ENCODE results near the gene KLHL5. TPM values are rescaled to one million over a fixed set of nuclear protein-coding genes. Genes with fewer than 3 reads are reported as not detected.

KLHL5 gene
- total RNA-seq, 1 donor from 2014 or later, result 121 TPM

- no peak overlapping the region for H3K4me3 ChIP-seq (ENCODE audit: low read depth, low read length)
- no peak for TF ChIP-seq CTCF (IDR thresholded peaks at IDR 0.05; ENCODE audit: insufficient read depth, low read length, severe bottlenecking)
- FAIRE-seq (no peak), DNase-seq (ENCODE audit: low read depth) (no peak)
- no peaks in the 10 kb centered on the region for H3K27me3 ChIP-seq (ENCODE audit: control insufficient read depth, insufficient read depth, low read length)
- no peaks in the 10 kb centered on the region for H3K36me3 ChIP-seq (ENCODE audit: control insufficient read depth, insufficient read depth, low read length)
Measured at GRCh38 chr4:39042366-39042765, 19.7 kb upstream of the KLHL5 start.

GRCh38 chr4:39043058-39043860 lies 18.8 kb upstream of the KLHL5 start:
- no peaks in the 10 kb centered on the region for H3K36me3 ChIP-seq (ENCODE audit: control insufficient read depth, insufficient read depth, low read length)
- no peak for FAIRE-seq
- no peak for TF ChIP-seq CTCF (IDR thresholded peaks at IDR 0.05; ENCODE audit: insufficient read depth, low read length, severe bottlenecking)
- peak; percentile 71 for DNase-seq (ENCODE audit: low read depth)
- no peak overlapping the region for H3K4me3 ChIP-seq (ENCODE audit: low read depth, low read length)
- H3K27me3 ChIP-seq (ENCODE audit: control insufficient read depth, insufficient read depth, low read length), result no peaks in the 10 kb centered on the region

- DNase-seq (ENCODE audit: low read depth), result peak; percentile 52
- TF ChIP-seq CTCF (IDR thresholded peaks at IDR 0.05; ENCODE audit: insufficient read depth, low read length, severe bottlenecking), result no peak
- peak overlapping the region; percentile 60 for H3K4me3 ChIP-seq (ENCODE audit: low read depth, low read length)
- no peaks in the 10 kb centered on the region for H3K36me3 ChIP-seq (ENCODE audit: control insufficient read depth, insufficient read depth, low read length)
- no peaks in the 10 kb centered on the region for H3K27me3 ChIP-seq (ENCODE audit: control insufficient read depth, insufficient read depth, low read length)
- no peak for FAIRE-seq
Measured at GRCh38 chr4:39043861-39044363, 18.1 kb upstream of the KLHL5 start.

GRCh38 chr4:39044364-39044955 lies 17.6 kb upstream of the KLHL5 start:
- FAIRE-seq, result no peak
- TF ChIP-seq CTCF (IDR thresholded peaks at IDR 0.05; ENCODE audit: insufficient read depth, low read length, severe bottlenecking), result peak; percentile 22
- no peaks in the 10 kb centered on the region for H3K36me3 ChIP-seq (ENCODE audit: control insufficient read depth, insufficient read depth, low read length)
- H3K4me3 ChIP-seq (ENCODE audit: low read depth, low read length), result peak overlapping the region; percentile 60
- DNase-seq (ENCODE audit: low read depth), result peak; percentile 89
- H3K27me3 ChIP-seq (ENCODE audit: control insufficient read depth, insufficient read depth, low read length), result no peaks in the 10 kb centered on the region

GRCh38 chr4:39044956-39045826 lies 16.8 kb upstream of the KLHL5 start:
- no peaks in the 10 kb centered on the region for H3K36me3 ChIP-seq (ENCODE audit: control insufficient read depth, insufficient read depth, low read length)
- no peak for DNase-seq (ENCODE audit: low read depth)
- peak overlapping the region; percentile 60 for H3K4me3 ChIP-seq (ENCODE audit: low read depth, low read length)
- no peak for FAIRE-seq
- no peak for TF ChIP-seq CTCF (IDR thresholded peaks at IDR 0.05; ENCODE audit: insufficient read depth, low read length, severe bottlenecking)
- H3K27me3 ChIP-seq (ENCODE audit: control insufficient read depth, insufficient read depth, low read length), result no peaks in the 10 kb centered on the region
